ENCODE results near the gene EHF. TPM values are rescaled to one million over a fixed set of nuclear protein-coding genes. Genes with fewer than 3 reads are reported as not detected.
A peak's percentile ranks its signal among the peaks of the same experiment; 100 is the strongest.

The EHF gene
- polyA plus RNA-seq, 1 donor (not counting 4 experiments of a cell fraction or from before 2014, with no cell fraction given), result 64.2 TPM

DNA sequence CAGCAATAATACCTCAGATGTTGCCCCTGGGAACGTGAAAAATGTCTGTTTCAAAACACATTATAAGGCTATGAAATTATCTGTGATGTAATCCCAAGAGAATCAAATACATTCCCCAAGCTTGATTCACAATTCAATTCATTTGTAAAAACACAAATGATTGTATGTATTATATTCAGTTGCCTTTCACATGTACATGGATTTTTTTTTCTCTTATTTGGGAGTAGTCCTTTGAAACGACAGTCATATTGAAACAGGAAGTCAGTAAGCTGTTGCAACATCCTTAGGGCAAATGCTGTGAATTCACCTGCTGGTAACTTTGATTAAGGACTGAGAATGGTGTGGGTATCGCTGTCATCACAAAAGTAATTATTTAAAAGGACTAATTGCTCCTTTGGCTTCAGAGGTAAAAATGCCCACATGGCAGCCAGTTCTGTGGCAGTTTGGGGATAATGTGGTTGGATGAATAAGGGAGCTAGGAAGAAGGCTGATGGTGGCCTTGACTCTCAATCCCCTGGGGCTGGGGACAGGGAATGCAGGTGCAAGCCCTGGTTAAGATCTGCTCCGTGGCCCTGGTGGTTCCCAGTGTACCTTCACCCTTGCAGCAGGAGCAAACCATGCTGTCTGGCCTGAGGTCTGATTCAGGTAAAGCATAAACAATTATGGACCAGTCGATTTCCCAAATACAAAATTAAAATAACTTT lies 13.2 kb downstream of the EHF start:
- peak overlapping the region; percentile 59 for H3K4me2 ChIP-seq (ENCODE audit: control insufficient read depth, extremely low read depth, insufficient read depth, low read depth, low read length)
- peak overlapping the region; percentile 68 for H3K27ac ChIP-seq (ENCODE audit: control insufficient read depth, insufficient read depth, low read length)
- no peak overlapping the region for H2AFZ ChIP-seq (ENCODE audit: control insufficient read depth, low read length)
- dilution Hi-C loops (cut with MboI; ENCODE audit: extremely low pct_ligation_motif_present, low sequenced_read_pairs), result no loop called here
- TF ChIP-seq EZH2 (IDR thresholded peaks at IDR 0.05; ENCODE audit: low read length) (no peak), CTCF (optimal IDR thresholded peaks at IDR 0.05 in 1 of 3, IDR thresholded peaks at IDR 0.05 in 1 of 3, conservative IDR thresholded peaks at IDR 0.05 in 1 of 3; ENCODE audit: extremely low read depth in 1 of 3, insufficient read depth in 2 of 3, low read length in 3 of 3) (peak in 1 of 3 experiments; percentile 15)
- H3K79me2 ChIP-seq (ENCODE audit: control insufficient read depth, insufficient read depth, low read length), result peaks cover 96% of the 10 kb centered on the region
- no peaks in the 10 kb centered on the region for H3K9me3 ChIP-seq (ENCODE audit: control insufficient read depth, low read depth, low read length)
- FAIRE-seq (peak; percentile 82), DNase-seq (ENCODE audit: low read depth, low spot score) (no peak)
- H3K4me3 ChIP-seq (ENCODE audit: control insufficient read depth in 2 of 3, extremely low read depth in 1 of 3, insufficient read depth in 2 of 3, low read depth in 1 of 3, low read length in 3 of 3), result peak overlapping the region in 1 of 3 experiments; percentile 24
- H3K36me3 ChIP-seq (ENCODE audit: control insufficient read depth in 2 of 2, extremely low read depth in 1 of 2, insufficient read depth in 2 of 2, low read length in 2 of 2), result peaks cover 0 to 2% of the 10 kb centered on the region in 2 experiments
- no peaks in the 10 kb centered on the region for H4K20me1 ChIP-seq (ENCODE audit: control insufficient read depth, extremely low read depth, insufficient read depth, low read length)
- no peaks in the 10 kb centered on the region for H3K27me3 ChIP-seq (ENCODE audit: control insufficient read depth, extremely low read depth, insufficient read depth, low read length)
- peaks cover 86% of the 10 kb centered on the region for H3K4me1 ChIP-seq (ENCODE audit: control insufficient read depth, extremely low read depth, insufficient read depth, low read length)
- H3K9ac ChIP-seq (ENCODE audit: control insufficient read depth, extremely low read depth, insufficient read depth, low read length), result no peak overlapping the region
- peaks cover 8% of the 10 kb centered on the region for H3K9me1 ChIP-seq (ENCODE audit: control insufficient read depth, extremely low read depth, insufficient read depth, low read length)

- no peaks in the 10 kb centered on the region for H4K20me1 ChIP-seq (ENCODE audit: control insufficient read depth, extremely low read depth, insufficient read depth, low read length)
- peaks cover 6% of the 10 kb centered on the region for H3K9me1 ChIP-seq (ENCODE audit: control insufficient read depth, extremely low read depth, insufficient read depth, low read length)
- FAIRE-seq (no peak), DNase-seq (ENCODE audit: low read depth, low spot score) (no peak)
- H3K27ac ChIP-seq (ENCODE audit: control insufficient read depth, insufficient read depth, low read length), result peak overlapping the region; percentile 68
- no peak overlapping the region for H3K4me2 ChIP-seq (ENCODE audit: control insufficient read depth, extremely low read depth, insufficient read depth, low read depth, low read length)
- TF ChIP-seq CTCF (optimal IDR thresholded peaks at IDR 0.05 in 1 of 3, IDR thresholded peaks at IDR 0.05 in 1 of 3, conservative IDR thresholded peaks at IDR 0.05 in 1 of 3; ENCODE audit: extremely low read depth in 1 of 3, insufficient read depth in 2 of 3, low read length in 3 of 3) (no peak), EZH2 (IDR thresholded peaks at IDR 0.05; ENCODE audit: low read length) (no peak)
- dilution Hi-C loops (cut with MboI; ENCODE audit: extremely low pct_ligation_motif_present, low sequenced_read_pairs), result no loop called here
- H3K36me3 ChIP-seq (ENCODE audit: control insufficient read depth in 2 of 2, extremely low read depth in 1 of 2, insufficient read depth in 2 of 2, low read length in 2 of 2), result peaks cover 5% of the 10 kb centered on the region in 2 experiments
- H2AFZ ChIP-seq (ENCODE audit: control insufficient read depth, low read length), result no peak overlapping the region
- H3K4me3 ChIP-seq (ENCODE audit: control insufficient read depth in 2 of 3, extremely low read depth in 1 of 3, insufficient read depth in 2 of 3, low read depth in 1 of 3, low read length in 3 of 3), result no peak overlapping the region
- no peaks in the 10 kb centered on the region for H3K9me3 ChIP-seq (ENCODE audit: control insufficient read depth, low read depth, low read length)
- no peaks in the 10 kb centered on the region for H3K27me3 ChIP-seq (ENCODE audit: control insufficient read depth, extremely low read depth, insufficient read depth, low read length)
- peaks cover 96% of the 10 kb centered on the region for H3K79me2 ChIP-seq (ENCODE audit: control insufficient read depth, insufficient read depth, low read length)
- no peak overlapping the region for H3K9ac ChIP-seq (ENCODE audit: control insufficient read depth, extremely low read depth, insufficient read depth, low read length)
- peaks cover 86% of the 10 kb centered on the region for H3K4me1 ChIP-seq (ENCODE audit: control insufficient read depth, extremely low read depth, insufficient read depth, low read length)
Observed at GRCh38 chr11:34634694-34635062, 13.8 kb downstream of the EHF start.

All from keratinocyte (primary cell).